Smooth muscle cell of the coronary artery (primary cell): ENCODE results near the gene CFLAR. TPM values are rescaled to one million over a fixed set of nuclear protein-coding genes. Genes with fewer than 3 reads are reported as not detected.

Experiments
- total RNA-seq: library from RNA; depleted of rRNA; stranded (reverse); fragments of >200 nt; gene quantifications from 2 replicates; pipeline ENCODE4 v1.2.3, GENCODE V29; 2014; ENCODE audit warnings: low replicate concordance

The CFLAR gene
- 56.9 and 112 TPM in 2 replicates for total RNA-seq

GRCh38 chr2:201116115-201116958 lies at the start of gene CFLAR:
CFLAR (plus strand) TSS chr2:201116164; CDS start chr2:201129866, 13,702 bp downstream.

GRCh38 chr2:201071479-201072200 lies 44.3 kb upstream of the CFLAR start, which contains the start of the genes HYCC2 and NDUFB3:
HYCC2 (minus strand) TSS chr2:201071671; CDS start chr2:201024009, 47,662 bp downstream.
NDUFB3 (plus strand) TSS chr2:201072001; CDS start chr2:201078883, 6,882 bp downstream.

GRCh38 chr2:201182650-201183364 lies 66.8 kb downstream of the CFLAR start, which contains the start of gene CASP10:
CASP10 (plus strand) TSS chr2:201183141; CDS start chr2:201185778, 2,637 bp downstream.

Other genes starting within 250 kb of the CFLAR start
- 52.4 and 54.5 TPM in 2 replicates for gene PPIL3, start 227.1 kb upstream of the CFLAR start, total RNA-seq
- 18.5 and 20.7 TPM in 2 replicates for gene NIF3L1, start 226.8 kb upstream of the CFLAR start, total RNA-seq
- 8.9 and 9.8 TPM in 2 replicates for gene ORC2, start 152.5 kb upstream of the CFLAR start, total RNA-seq
- gene HYCC2, start 44.5 kb upstream of the CFLAR start, total RNA-seq = 7.4 and 8.6 TPM in 2 replicates
- 80.0 and 129 TPM in 2 replicates for gene NDUFB3, start 44.2 kb upstream of the CFLAR start, total RNA-seq
- 4.8 and 6.2 TPM in 2 replicates for gene CASP10, start 67.0 kb downstream of the CFLAR start, total RNA-seq
- gene CASP8, start 144.4 kb downstream of the CFLAR start, total RNA-seq = 11.9 and 12.1 TPM in 2 replicates
- 0.60 and 1.2 TPM in 2 replicates for gene FLACC1, start 241.2 kb downstream of the CFLAR start, total RNA-seq